ENCODE data around the gene SCRN1.

- TF ChIP-seq, protein P1, sequence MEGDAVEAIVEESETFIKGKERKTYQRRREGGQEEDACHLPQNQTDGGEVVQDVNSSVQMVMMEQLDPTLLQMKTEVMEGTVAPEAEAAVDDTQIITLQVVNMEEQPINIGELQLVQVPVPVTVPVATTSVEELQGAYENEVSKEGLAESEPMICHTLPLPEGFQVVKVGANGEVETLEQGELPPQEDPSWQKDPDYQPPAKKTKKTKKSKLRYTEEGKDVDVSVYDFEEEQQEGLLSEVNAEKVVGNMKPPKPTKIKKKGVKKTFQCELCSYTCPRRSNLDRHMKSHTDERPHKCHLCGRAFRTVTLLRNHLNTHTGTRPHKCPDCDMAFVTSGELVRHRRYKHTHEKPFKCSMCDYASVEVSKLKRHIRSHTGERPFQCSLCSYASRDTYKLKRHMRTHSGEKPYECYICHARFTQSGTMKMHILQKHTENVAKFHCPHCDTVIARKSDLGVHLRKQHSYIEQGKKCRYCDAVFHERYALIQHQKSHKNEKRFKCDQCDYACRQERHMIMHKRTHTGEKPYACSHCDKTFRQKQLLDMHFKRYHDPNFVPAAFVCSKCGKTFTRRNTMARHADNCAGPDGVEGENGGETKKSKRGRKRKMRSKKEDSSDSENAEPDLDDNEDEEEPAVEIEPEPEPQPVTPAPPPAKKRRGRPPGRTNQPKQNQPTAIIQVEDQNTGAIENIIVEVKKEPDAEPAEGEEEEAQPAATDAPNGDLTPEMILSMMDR (IDR thresholded peaks at IDR 0.05): no peak
- no peak for TF ChIP-seq POLR2A (IDR thresholded peaks at IDR 0.05)
Measured at GRCh38 chr7:30020535-30020934, 30.9 kb upstream of the SCRN1 start.

All from uterus (tissue), 2 donors.